ENCODE measurements around the gene LTBP4.

- TF ChIP-seq CTCF (IDR thresholded peaks at IDR 0.05) (no peak), POLR2A (IDR thresholded peaks at IDR 0.05) (no peak), POLR2AphosphoS5 (IDR thresholded peaks at IDR 0.05) (no peak)
These were observed 14.6 kb upstream of the LTBP4 start for GRCh38 chr19:40586611-40587010.

Measured in gastroesophageal sphincter (tissue), 3 donors.